CD14-positive monocyte (primary cell): ENCODE measurements around the gene TSPAN12. TPM values are rescaled to one million over a fixed set of nuclear protein-coding genes. Genes with fewer than 3 reads are reported as not detected.

Experiments used
- DNase-seq, 3 donors: peaks; one replicate each; pipeline ENCODE4 v3.0.0-alpha.2; 2011 to 2022
- H2AFZ ChIP-seq: 2 replicates; pipeline ENCODE4 v1.6.0; 2012; ENCODE audit warnings: mild to moderate bottlenecking, low read depth, low read length, inconsistent platforms; ENCODE audit not compliant: insufficient read depth, poor library complexity, severe bottlenecking
- H3K27ac ChIP-seq, 2 donors: 1 replicate in 1 of 2; 2 replicates in 1 of 2; pipeline ENCODE4 v1.5.1; 2012 to 2013; ENCODE audit warnings: low read length in 2 of 2, control low read depth in 1 of 2, inconsistent platforms in 1 of 2, low read depth in 1 of 2, mild to moderate bottlenecking in 1 of 2
- H3K27me3 ChIP-seq, 2 donors: one replicate each; pipeline versions ENCODE4 v1.6.0 to v1.6.1; 2011 to 2013; ENCODE audit warnings: low read length in 2 of 2; ENCODE audit not compliant: control insufficient read depth in 2 of 2, insufficient read depth in 2 of 2
- H3K36me3 ChIP-seq, 2 donors: replicated peaks in 1 of 2; 1 replicate in 1 of 2; 2 replicates in 1 of 2; pipeline versions ENCODE4 v1.5.1 to v1.6.1; 2012 to 2013; ENCODE audit warnings: low read length in 2 of 2, control low read depth in 1 of 2, inconsistent platforms in 1 of 2, mild to moderate bottlenecking in 1 of 2; ENCODE audit not compliant: insufficient read depth in 2 of 2, control insufficient read depth in 1 of 2
- H3K4me1 ChIP-seq, 2 donors: 1 replicate in 1 of 2; 2 replicates in 1 of 2; pipeline versions ENCODE4 v1.5.1 to v1.6.1; 2012 to 2013; ENCODE audit warnings: low read length in 2 of 2, control low read depth in 1 of 2, inconsistent platforms in 1 of 2, mild to moderate bottlenecking in 1 of 2, moderate library complexity in 1 of 2; ENCODE audit not compliant: insufficient read depth in 2 of 2, control insufficient read depth in 1 of 2
- H3K4me2 ChIP-seq: replicated peaks from 2 replicates; pipeline ENCODE3; 2012; ENCODE audit warnings: low read length, moderate library complexity, mild to moderate bottlenecking; ENCODE audit not compliant: poor library complexity, severe bottlenecking; ENCODE audit errors: extremely low read depth
- H3K4me3 ChIP-seq, 3 experiments: fragments of 200-600 bp in 1 of 3; sonication (generic) in 1 of 3; replicated peaks in 1 of 3; 1 replicate in 2 of 3; 2 replicates in 1 of 3; pipeline ENCODE4 v1.5.1; 2011 to 2013; ENCODE audit warnings: low read length in 3 of 3, mild to moderate bottlenecking in 3 of 3, control low read depth in 2 of 3, low read depth in 2 of 3, inconsistent platforms in 1 of 3, moderate library complexity in 1 of 3
- H3K79me2 ChIP-seq: 2 replicates; pipeline ENCODE4 v1.6.0; 2012; ENCODE audit warnings: mild to moderate bottlenecking, control low read depth, inconsistent platforms, low read length, moderate library complexity; ENCODE audit not compliant: insufficient read depth
- H3K9ac ChIP-seq: 2 replicates; pipeline ENCODE4 v1.6.0; 2017; ENCODE audit warnings: low read length, mild to moderate bottlenecking; ENCODE audit not compliant: insufficient read depth, poor library complexity, severe bottlenecking
- H3K9me3 ChIP-seq, 2 donors: replicated peaks in 1 of 2; 1 replicate in 1 of 2; 2 replicates in 1 of 2; pipeline versions ENCODE4 v1.5.1 to v1.6.1; 2012 to 2013; ENCODE audit warnings: low read length in 2 of 2, control low read depth in 1 of 2; ENCODE audit not compliant: control insufficient read depth in 1 of 2, insufficient read depth in 1 of 2
- H4K20me1 ChIP-seq: 2 replicates; pipeline ENCODE4 v1.6.0; 2012; ENCODE audit warnings: mild to moderate bottlenecking, low read length, control low read depth, moderate library complexity; ENCODE audit not compliant: insufficient read depth
- H3K27ac Mint-ChIP-seq, 7 donors: one replicate each; pipeline ENCODE4 v1.8.0; 2020; ENCODE audit warnings: mild to moderate bottlenecking in 7 of 7, mixed read lengths in 7 of 7, moderate library complexity in 6 of 7, inconsistent platforms in 2 of 7
- H3K27me3 Mint-ChIP-seq, 3 donors: one replicate each; pipeline ENCODE4 v1.8.0; 2021 to 2022; ENCODE audit warnings: low read depth in 3 of 3, mild to moderate bottlenecking in 3 of 3, mixed read lengths in 3 of 3, moderate library complexity in 3 of 3, inconsistent platforms in 1 of 3
- H3K36me3 Mint-ChIP-seq, 2 donors: one replicate each; pipeline ENCODE4 v1.8.0; 2020; ENCODE audit warnings: mixed read lengths in 2 of 2, inconsistent platforms in 1 of 2, mild to moderate bottlenecking in 1 of 2
- H3K4me1 Mint-ChIP-seq: one replicate; pipeline ENCODE4 v1.8.0; 2020; ENCODE audit warnings: mild to moderate bottlenecking, mixed read lengths
- H3K4me3 Mint-ChIP-seq, 2 donors: one replicate each; pipeline ENCODE4 v1.8.0; 2020; ENCODE audit warnings: mild to moderate bottlenecking in 2 of 2, mixed read lengths in 2 of 2, moderate library complexity in 1 of 2
- H3K9me3 Mint-ChIP-seq, 7 donors: one replicate each; pipeline ENCODE4 v1.8.0; 2020 to 2022; ENCODE audit warnings: mixed read lengths in 7 of 7, mild to moderate bottlenecking in 6 of 7, moderate library complexity in 6 of 7, inconsistent platforms in 2 of 7
- CTCF ChIP-seq: fragments of 200-600 bp; IDR thresholded peaks from one replicate; pipeline ENCODE4 v1.8.0; 2022; ENCODE audit warnings: antibody characterized with exemption, mild to moderate bottlenecking
- WGBS: methylation state at CpG from one replicate; pipeline ENCODE4 v1.1.5; 2013; ENCODE audit warnings: missing lambda C conversion rate; ENCODE audit not compliant: insufficient coverage; 5-methylcytosine and 5-hydroxymethylcytosine counted together
- intact Hi-C, 2 donors: fragments of 100-400 bp; cut with micrococcal nuclease; formaldehyde crosslinking; loops; one replicate each; pipeline versions ENCODE4 v1.15.0 to v1.15.1; 2023
- polyA plus RNA-seq, 3 donors: library from polyadenylated mRNA; depleted of rRNA in 1 of 3; unstranded in 2 of 3; stranded (reverse) in 1 of 3; fragments of 300-500 nt in 2 of 3; fragments of >200 nt in 1 of 3; fragmentation: Illumina TruSeq in 2 of 3; gene quantifications; 1 replicate in 2 of 3; 2 replicates in 1 of 3; pipeline ENCODE4 v1.2.3, GENCODE V29; 2012 to 2021

TSPAN12 gene
- polyA plus RNA-seq, 3 donors = not detected

DNA sequence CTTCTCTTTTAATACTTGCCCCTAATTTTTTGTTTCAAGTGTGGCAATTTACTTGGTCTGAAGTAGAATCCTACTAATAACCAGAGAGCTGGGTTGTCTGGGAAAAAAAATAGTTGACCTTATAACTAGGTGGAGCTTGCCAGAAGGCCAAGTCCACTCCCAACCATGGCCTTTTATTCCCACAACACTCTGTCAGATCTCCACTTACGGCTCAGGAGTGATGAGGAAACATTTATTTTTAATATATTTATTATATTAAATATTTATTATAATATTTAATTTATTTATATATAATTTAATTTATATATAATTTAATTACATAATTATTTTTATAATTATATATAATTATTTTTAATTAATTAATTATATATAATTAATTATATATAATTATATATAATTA is 58.8 kb downstream of the TSPAN12 start:
- no peak overlapping the region for H3K9ac ChIP-seq
- no peaks in the 10 kb centered on the region for H3K79me2 ChIP-seq
- H3K27me3 Mint-ChIP-seq = peaks cover 0 to 3% (median 1%) of the 10 kb centered on the region in 3 donors
- H2AFZ ChIP-seq = no peak overlapping the region
- H3K4me1 Mint-ChIP-seq = no peaks in the 10 kb centered on the region
- H3K4me2 ChIP-seq = no peak overlapping the region
- H3K36me3 ChIP-seq = no peaks in the 10 kb centered on the region
- H3K36me3 Mint-ChIP-seq = no peaks in the 10 kb centered on the region
- H3K9me3 ChIP-seq = no peaks in the 10 kb centered on the region
- H3K4me1 ChIP-seq = no peaks in the 10 kb centered on the region
- DNase-seq = no peak
- no peak overlapping the region for H3K27ac Mint-ChIP-seq
- no peak overlapping the region for H3K27ac ChIP-seq
- H3K4me3 ChIP-seq = no peak overlapping the region
- no peaks in the 10 kb centered on the region for H3K27me3 ChIP-seq
- no peak overlapping the region for H3K4me3 Mint-ChIP-seq
- no peaks in the 10 kb centered on the region for H4K20me1 ChIP-seq
- intact Hi-C loops = loop anchor here in 1 of 2 donors (10.0 kb wide), 2 partner anchors 126 to 306 kb away; no protein-coding TSS in a partner anchor
- peaks cover 0 to 2% (median 0%) of the 10 kb centered on the region in 7 donors for H3K9me3 Mint-ChIP-seq
- no CpG with 5 or more reads among the region's 1 CpG for WGBS
- no peak for TF ChIP-seq CTCF

DNA sequence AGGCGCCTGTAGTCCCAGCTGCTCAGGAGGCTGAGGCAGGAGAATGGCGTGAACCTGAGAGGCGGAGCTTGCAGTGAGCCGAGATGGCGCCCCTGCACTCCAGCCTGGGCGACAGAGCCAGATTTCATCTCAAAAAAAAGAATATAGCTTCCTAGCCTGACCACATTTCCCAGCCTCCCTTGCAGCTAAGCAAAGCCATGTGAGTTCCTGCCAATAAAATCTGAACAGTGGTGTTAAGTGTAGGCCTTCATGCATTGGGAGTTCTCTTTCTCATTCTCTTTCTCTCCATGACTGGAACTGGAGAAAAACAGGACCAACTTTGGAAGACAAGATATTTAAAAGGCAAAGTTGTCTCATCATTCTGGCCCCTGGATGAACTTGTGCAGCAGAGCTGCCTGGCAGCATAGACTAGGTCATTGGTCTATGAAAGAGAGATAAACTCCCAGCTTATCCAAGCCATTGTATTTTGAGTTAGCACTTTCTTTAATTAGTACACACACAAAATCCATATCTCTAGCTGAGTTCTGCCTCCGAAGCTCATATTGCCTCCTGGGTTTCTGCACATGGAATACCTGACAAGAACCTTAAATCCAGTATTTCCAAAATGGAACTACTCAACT is 60.8 kb downstream of the TSPAN12 start:
- Histone ChIP-seq H3K79me2 (no peaks in the 10 kb centered on the region), H3K36me3 (no peaks in the 10 kb centered on the region), H3K4me1 (no peaks in the 10 kb centered on the region), H3K27ac (no peak overlapping the region), H3K4me3 (no peak overlapping the region), H3K4me2 (no peak overlapping the region), H4K20me1 (no peaks in the 10 kb centered on the region), H3K9ac (no peak overlapping the region), H3K9me3 (no peaks in the 10 kb centered on the region), H2AFZ (no peak overlapping the region), H3K27me3 (no peaks in the 10 kb centered on the region)
- 93% methylated on average over 5 of the region's 7 CpGs for WGBS
- no peaks in the 10 kb centered on the region for H3K4me1 Mint-ChIP-seq
- peaks cover 0 to 5% (median 1%) of the 10 kb centered on the region in 3 donors for H3K27me3 Mint-ChIP-seq
- intact Hi-C loops = loop anchor here in 1 of 2 donors (10.0 kb wide), 2 partner anchors 128 to 308 kb away; no protein-coding TSS in a partner anchor
- no peak for TF ChIP-seq CTCF
- H3K27ac Mint-ChIP-seq = no peak overlapping the region
- DNase-seq = no peak
- no peak overlapping the region for H3K4me3 Mint-ChIP-seq
- H3K36me3 Mint-ChIP-seq = no peaks in the 10 kb centered on the region
- H3K9me3 Mint-ChIP-seq = peaks cover 0 to 2% (median 0%) of the 10 kb centered on the region in 7 donors
